ENCODE results near the gene PPM1A. TPM values are rescaled to one million over a fixed set of nuclear protein-coding genes. Genes with fewer than 3 reads are reported as not detected.

PPM1A gene
- total RNA-seq, 1 experiment from 2014 or later = 65.1 TPM

DNA sequence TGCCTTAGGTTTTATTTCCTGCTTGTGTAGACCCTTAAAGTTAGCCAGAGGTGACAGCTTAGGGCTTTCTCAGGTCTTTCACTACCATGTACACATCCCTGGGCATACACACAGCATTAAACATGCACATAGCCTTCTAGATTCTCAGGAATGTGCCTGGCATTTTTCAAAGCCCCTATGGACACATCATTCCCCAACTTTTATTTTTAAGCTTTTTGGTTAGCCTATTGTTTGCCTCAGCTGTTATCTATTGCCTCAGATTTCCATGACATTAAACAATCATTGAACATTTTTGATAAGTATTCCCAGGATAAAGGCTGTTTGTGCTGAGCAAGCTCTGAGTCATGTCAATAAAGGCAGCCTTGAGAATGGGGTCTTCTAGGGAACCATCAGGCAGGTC, 15.1 kb upstream of the PPM1A start:
- H3K36me3 ChIP-seq (ENCODE audit: insufficient read depth, low read length) = no peaks in the 10 kb centered on the region
- H3K9me3 ChIP-seq (ENCODE audit: low read length) = no peaks in the 10 kb centered on the region
- no peaks in the 10 kb centered on the region for H3K9me2 ChIP-seq (replicated peaks; ENCODE audit: insufficient read depth, low read length)
- no peaks in the 10 kb centered on the region for H3K79me2 ChIP-seq (ENCODE audit: low read length)
- H3K27me3 ChIP-seq (ENCODE audit: low read length) = no peaks in the 10 kb centered on the region
- no peak overlapping the region for H3K4me3 ChIP-seq (ENCODE audit: low read length)
- H3K4me1 ChIP-seq (ENCODE audit: low read length) = no peaks in the 10 kb centered on the region
- H3K9ac ChIP-seq (ENCODE audit: low read length) = no peak overlapping the region
- no peak overlapping the region for H3K4me2 ChIP-seq (ENCODE audit: low read depth, low read length, poor library complexity, severe bottlenecking)
- no peak overlapping the region for H3K27ac ChIP-seq (ENCODE audit: low read length)
- H2AFZ ChIP-seq (ENCODE audit: low read length) = no peak overlapping the region
- no peaks in the 10 kb centered on the region for H4K20me1 ChIP-seq (ENCODE audit: insufficient read depth, low read depth, low read length)
- DNase-seq = no peak

DNA sequence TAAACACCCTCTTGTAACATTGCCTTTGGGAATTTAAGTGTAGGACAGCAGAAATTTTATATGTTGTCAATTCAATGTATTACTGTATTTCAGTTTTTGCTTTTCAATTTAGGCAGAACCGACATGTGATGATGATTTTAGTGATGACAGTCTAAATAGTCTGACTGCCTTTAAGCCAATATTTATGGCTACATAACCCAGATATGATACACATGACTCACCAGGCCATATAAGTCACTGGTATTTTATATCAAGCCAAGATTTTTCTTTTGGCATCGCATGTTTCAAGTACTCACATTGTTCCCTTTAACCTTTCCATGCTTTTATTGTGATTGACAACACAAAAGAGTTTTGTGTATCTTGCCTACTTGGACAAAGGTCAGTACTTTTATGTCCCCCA, 13.6 kb upstream of the PPM1A start:
- Histone ChIP-seq H3K9me3 (ENCODE audit: low read length) (no peaks in the 10 kb centered on the region), H2AFZ (ENCODE audit: low read length) (no peak overlapping the region), H3K9ac (ENCODE audit: low read length) (no peak overlapping the region), H3K27me3 (ENCODE audit: low read length) (no peaks in the 10 kb centered on the region), H3K9me2 (replicated peaks; ENCODE audit: insufficient read depth, low read length) (no peaks in the 10 kb centered on the region), H4K20me1 (ENCODE audit: insufficient read depth, low read depth, low read length) (no peaks in the 10 kb centered on the region), H3K79me2 (ENCODE audit: low read length) (no peaks in the 10 kb centered on the region), H3K36me3 (ENCODE audit: insufficient read depth, low read length) (no peaks in the 10 kb centered on the region), H3K4me2 (ENCODE audit: low read depth, low read length, poor library complexity, severe bottlenecking) (no peak overlapping the region), H3K4me1 (ENCODE audit: low read length) (no peaks in the 10 kb centered on the region), H3K27ac (ENCODE audit: low read length) (no peak overlapping the region), H3K4me3 (ENCODE audit: low read length) (no peak overlapping the region)
- no peak for DNase-seq

DNA sequence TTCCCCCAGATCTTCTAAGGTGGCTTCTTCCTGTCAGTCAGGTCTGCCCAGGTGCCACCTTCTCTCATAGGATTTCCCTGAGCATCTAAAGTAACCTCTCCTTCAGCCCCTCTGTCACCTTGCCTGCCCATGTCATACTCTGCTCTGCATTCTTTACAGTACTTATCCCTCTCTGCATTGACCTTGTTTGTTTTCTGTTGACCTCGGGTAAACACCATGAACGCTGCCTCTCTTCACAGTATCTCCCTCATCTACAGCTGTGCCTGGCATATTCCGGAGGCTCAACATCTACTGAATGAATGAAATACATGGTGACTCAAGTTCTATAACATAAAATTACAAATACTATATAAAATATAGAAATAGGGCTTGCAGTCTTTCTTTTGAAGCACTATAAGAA, 10.1 kb upstream of the PPM1A start:
- no peak for DNase-seq
- Histone ChIP-seq H3K27me3 (ENCODE audit: low read length) (no peaks in the 10 kb centered on the region), H3K36me3 (ENCODE audit: insufficient read depth, low read length) (no peaks in the 10 kb centered on the region), H3K4me1 (ENCODE audit: low read length) (peaks cover 13% of the 10 kb centered on the region), H2AFZ (ENCODE audit: low read length) (no peak overlapping the region), H3K4me3 (ENCODE audit: low read length) (no peak overlapping the region), H3K9ac (ENCODE audit: low read length) (no peak overlapping the region), H3K4me2 (ENCODE audit: low read depth, low read length, poor library complexity, severe bottlenecking) (no peak overlapping the region), H3K79me2 (ENCODE audit: low read length) (no peaks in the 10 kb centered on the region), H3K9me2 (replicated peaks; ENCODE audit: insufficient read depth, low read length) (no peaks in the 10 kb centered on the region), H3K27ac (ENCODE audit: low read length) (no peak overlapping the region), H3K9me3 (ENCODE audit: low read length) (no peaks in the 10 kb centered on the region), H4K20me1 (ENCODE audit: insufficient read depth, low read depth, low read length) (no peaks in the 10 kb centered on the region)

DNA sequence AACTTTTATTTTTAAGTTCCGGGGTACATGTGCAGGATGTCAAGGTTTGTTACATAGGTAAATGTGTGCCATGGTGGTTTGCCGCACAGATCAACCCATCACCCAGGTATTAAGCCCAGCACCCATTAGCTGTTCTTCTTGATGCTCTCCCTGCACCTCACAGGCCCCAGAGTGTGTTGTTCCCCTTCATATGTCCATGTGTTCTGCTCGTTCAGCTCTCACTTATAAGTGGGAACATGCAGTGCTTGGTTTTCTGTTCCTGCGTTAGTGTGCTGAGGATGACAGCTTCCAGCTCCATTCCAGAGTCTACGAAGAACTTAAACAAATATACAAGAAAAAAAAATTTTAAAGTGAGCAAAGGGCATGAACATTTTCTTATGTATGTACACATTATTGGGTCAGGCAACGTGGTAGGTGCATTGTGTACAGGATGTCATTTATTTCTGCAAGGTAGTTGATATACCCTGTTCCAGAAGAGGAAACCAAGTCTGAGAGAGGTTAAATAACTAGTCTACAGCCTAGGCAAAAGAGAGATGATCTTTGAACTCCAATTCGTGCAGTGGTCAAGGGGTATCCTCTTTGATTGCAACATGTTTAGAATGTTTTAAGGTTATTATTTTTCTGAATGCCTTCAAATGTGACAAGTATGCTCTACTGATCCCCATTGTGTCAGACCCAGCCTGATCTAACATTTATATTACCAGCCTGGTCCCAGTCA, 8.7 kb upstream of the PPM1A start:
- DNase-seq = no peak
- H3K27me3 ChIP-seq (ENCODE audit: low read length) = no peaks in the 10 kb centered on the region
- no peak overlapping the region for H3K4me3 ChIP-seq (ENCODE audit: low read length)
- no peaks in the 10 kb centered on the region for H3K79me2 ChIP-seq (ENCODE audit: low read length)
- no peak overlapping the region for H2AFZ ChIP-seq (ENCODE audit: low read length)
- no peak overlapping the region for H3K9ac ChIP-seq (ENCODE audit: low read length)
- no peak overlapping the region for H3K4me2 ChIP-seq (ENCODE audit: low read depth, low read length, poor library complexity, severe bottlenecking)
- H3K9me2 ChIP-seq (replicated peaks; ENCODE audit: insufficient read depth, low read length) = no peaks in the 10 kb centered on the region
- H3K9me3 ChIP-seq (ENCODE audit: low read length) = no peaks in the 10 kb centered on the region
- H4K20me1 ChIP-seq (ENCODE audit: insufficient read depth, low read depth, low read length) = no peaks in the 10 kb centered on the region
- no peaks in the 10 kb centered on the region for H3K36me3 ChIP-seq (ENCODE audit: insufficient read depth, low read length)
- peaks cover 13% of the 10 kb centered on the region for H3K4me1 ChIP-seq (ENCODE audit: low read length)
- no peak overlapping the region for H3K27ac ChIP-seq (ENCODE audit: low read length)

DNA sequence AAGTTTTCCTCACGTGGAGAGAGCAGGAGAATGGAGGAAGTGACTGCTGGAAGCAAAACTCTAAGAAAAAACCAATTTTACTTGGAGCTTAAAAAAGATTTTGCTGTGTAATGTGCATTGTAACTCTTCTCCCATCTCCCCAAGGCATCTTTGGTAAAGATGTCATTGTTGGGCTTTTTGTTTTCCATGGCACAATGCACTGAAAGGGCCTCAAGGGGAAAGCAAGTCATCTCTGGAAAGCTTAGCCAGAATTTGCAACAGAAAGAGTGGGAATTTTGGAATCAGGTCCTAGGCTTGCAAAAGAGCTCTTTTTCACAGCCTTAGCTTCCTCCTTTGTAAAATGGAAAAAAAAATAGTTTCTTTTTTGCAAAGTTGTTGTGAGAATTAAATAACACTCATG, 7.9 kb upstream of the PPM1A start:
- Histone ChIP-seq H3K9ac (ENCODE audit: low read length) (no peak overlapping the region), H4K20me1 (ENCODE audit: insufficient read depth, low read depth, low read length) (no peaks in the 10 kb centered on the region), H3K27ac (ENCODE audit: low read length) (no peak overlapping the region), H3K36me3 (ENCODE audit: insufficient read depth, low read length) (no peaks in the 10 kb centered on the region), H3K4me2 (ENCODE audit: low read depth, low read length, poor library complexity, severe bottlenecking) (no peak overlapping the region), H3K4me3 (ENCODE audit: low read length) (no peak overlapping the region), H3K9me3 (ENCODE audit: low read length) (no peaks in the 10 kb centered on the region), H3K79me2 (ENCODE audit: low read length) (no peaks in the 10 kb centered on the region), H3K4me1 (ENCODE audit: low read length) (peaks cover 18% of the 10 kb centered on the region), H3K27me3 (ENCODE audit: low read length) (no peaks in the 10 kb centered on the region), H3K9me2 (replicated peaks; ENCODE audit: insufficient read depth, low read length) (no peaks in the 10 kb centered on the region), H2AFZ (ENCODE audit: low read length) (no peak overlapping the region)
- no peak for DNase-seq

DNA sequence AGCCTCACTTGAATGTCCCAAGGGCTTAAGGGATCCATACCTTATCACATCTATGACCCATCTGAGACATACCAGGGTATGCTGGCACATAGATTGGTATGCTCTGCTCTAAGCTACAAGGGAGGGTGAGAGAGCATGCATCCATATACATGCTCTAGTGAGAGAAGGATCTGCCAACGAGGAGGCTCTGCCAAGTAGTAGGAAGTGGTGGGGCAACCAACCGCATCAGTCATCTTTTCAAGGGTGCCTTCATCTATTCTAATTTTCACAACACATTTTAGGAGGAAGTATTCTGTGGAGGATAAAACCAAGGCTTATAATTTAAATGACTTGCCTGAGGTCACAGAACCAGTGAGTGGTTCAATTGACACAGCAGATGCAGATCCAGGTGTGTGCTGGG, 6.6 kb upstream of the PPM1A start:
- no peaks in the 10 kb centered on the region for H3K9me3 ChIP-seq (ENCODE audit: low read length)
- H3K27me3 ChIP-seq (ENCODE audit: low read length) = no peaks in the 10 kb centered on the region
- 0 out of 2 replicates have a peak overlapping the region, but pooled peaks have one; percentile 2 for H3K27ac ChIP-seq (ENCODE audit: low read length)
- H3K36me3 ChIP-seq (ENCODE audit: insufficient read depth, low read length) = no peaks in the 10 kb centered on the region
- H3K9me2 ChIP-seq (replicated peaks; ENCODE audit: insufficient read depth, low read length) = no peaks in the 10 kb centered on the region
- no peak overlapping the region for H3K4me3 ChIP-seq (ENCODE audit: low read length)
- no peaks in the 10 kb centered on the region for H3K79me2 ChIP-seq (ENCODE audit: low read length)
- H3K9ac ChIP-seq (ENCODE audit: low read length) = no peak overlapping the region
- H2AFZ ChIP-seq (ENCODE audit: low read length) = peak overlapping the region; percentile 40; the same call in 1 of the 2 replicates
- peak overlapping the region; percentile 38 for H3K4me2 ChIP-seq (ENCODE audit: low read depth, low read length, poor library complexity, severe bottlenecking)
- DNase-seq = peak; percentile 45
- no peaks in the 10 kb centered on the region for H4K20me1 ChIP-seq (ENCODE audit: insufficient read depth, low read depth, low read length)
- peaks cover 24% of the 10 kb centered on the region for H3K4me1 ChIP-seq (ENCODE audit: low read length)

DNA sequence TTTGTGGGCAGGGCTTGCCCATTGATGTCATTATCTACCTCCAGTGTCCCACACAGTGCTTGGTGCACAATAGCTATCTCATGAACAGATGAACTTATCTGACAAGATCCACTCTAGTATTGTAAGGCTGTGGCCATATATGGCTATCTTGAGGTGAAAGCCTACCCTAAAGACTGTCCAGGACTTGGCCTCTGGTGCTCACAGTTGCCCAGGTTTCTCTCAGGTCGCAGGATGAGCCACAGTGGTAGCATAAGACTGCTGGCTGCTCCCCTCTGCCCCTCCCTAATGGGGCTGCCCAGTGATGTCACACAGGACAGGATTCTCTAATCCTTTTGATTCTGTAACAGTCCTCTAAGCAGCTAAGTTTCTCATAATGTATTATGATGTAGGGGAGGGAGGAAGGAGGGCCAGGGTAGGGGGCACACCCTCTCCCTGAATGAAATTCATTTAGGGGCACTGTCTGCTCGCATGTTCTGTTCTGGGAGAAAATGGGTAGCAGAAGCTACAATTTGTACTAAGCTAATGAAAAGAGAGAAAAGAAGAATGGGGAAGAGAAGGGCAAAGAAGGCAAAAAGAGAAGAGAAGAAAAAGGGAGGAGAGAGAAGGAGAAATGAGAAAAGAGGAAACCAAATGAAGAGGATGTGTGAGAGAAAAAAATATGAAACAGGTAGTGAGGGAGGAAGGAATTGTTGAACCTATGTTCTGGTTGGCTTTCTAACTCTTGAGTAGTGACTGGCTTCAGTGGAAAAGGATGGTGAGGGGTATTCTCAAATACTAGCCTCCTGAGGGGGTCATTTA, 3.4 kb upstream of the PPM1A start:
- Histone ChIP-seq H3K27me3 (ENCODE audit: low read length) (no peaks in the 10 kb centered on the region), H4K20me1 (ENCODE audit: insufficient read depth, low read depth, low read length) (no peaks in the 10 kb centered on the region; the same call in 1 of the 2 replicates), H3K36me3 (ENCODE audit: insufficient read depth, low read length) (no peaks in the 10 kb centered on the region), H3K9me3 (ENCODE audit: low read length) (no peaks in the 10 kb centered on the region), H3K79me2 (ENCODE audit: low read length) (peaks cover 12% of the 10 kb centered on the region), H3K27ac (ENCODE audit: low read length) (no peak overlapping the region), H2AFZ (ENCODE audit: low read length) (no peak overlapping the region), H3K9me2 (replicated peaks; ENCODE audit: insufficient read depth, low read length) (no peaks in the 10 kb centered on the region), H3K9ac (ENCODE audit: low read length) (0 out of 2 replicates have a peak overlapping the region, but pooled peaks have one; percentile 3), H3K4me3 (ENCODE audit: low read length) (no peak overlapping the region), H3K4me2 (ENCODE audit: low read depth, low read length, poor library complexity, severe bottlenecking) (no peak overlapping the region), H3K4me1 (ENCODE audit: low read length) (peaks cover 39% of the 10 kb centered on the region)
- DNase-seq = no peak

DNA sequence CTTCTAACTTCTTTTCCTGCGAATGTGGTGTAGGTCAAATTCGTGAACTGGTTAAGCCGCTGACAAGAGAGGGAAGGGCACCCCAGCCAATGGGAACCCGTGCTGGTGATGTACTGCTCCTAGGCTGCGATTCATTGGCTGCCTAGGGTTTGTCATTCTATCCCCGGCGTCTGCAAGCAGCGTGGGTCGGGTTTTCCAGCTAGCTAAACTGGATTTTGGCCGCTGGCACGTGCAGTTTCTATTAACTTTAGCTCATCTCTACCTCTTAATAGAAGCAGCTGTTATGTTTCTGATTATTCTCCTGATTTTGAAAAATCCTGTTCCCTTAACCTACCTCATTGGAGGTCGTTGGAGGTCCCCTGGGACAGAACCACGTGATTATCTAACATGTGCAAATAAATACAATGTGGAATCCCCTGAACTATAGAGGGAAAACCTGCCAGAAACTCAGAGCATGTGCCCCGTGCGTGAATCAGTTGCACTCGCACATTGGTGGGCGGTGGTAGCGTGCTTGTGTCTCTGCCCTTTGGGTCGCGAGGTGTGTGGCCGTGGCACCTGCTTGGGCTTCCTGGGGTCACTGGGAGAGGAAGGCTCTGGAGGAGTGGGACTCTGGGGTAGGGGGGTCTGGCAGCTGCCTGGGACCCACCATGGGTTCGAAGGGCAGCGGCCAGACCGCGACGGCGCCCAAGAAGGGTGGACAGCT, 876 bp upstream of the PPM1A start:
- H3K9me2 ChIP-seq (replicated peaks; ENCODE audit: insufficient read depth, low read length) = no peaks in the 10 kb centered on the region
- H3K27me3 ChIP-seq (ENCODE audit: low read length) = no peaks in the 10 kb centered on the region
- peak overlapping the region; percentile 93 for H3K4me2 ChIP-seq (ENCODE audit: low read depth, low read length, poor library complexity, severe bottlenecking)
- no peaks in the 10 kb centered on the region for H3K9me3 ChIP-seq (ENCODE audit: low read length)
- H3K27ac ChIP-seq (ENCODE audit: low read length) = peak overlapping the region; percentile 90
- H3K79me2 ChIP-seq (ENCODE audit: low read length) = peaks cover 37% of the 10 kb centered on the region
- H4K20me1 ChIP-seq (ENCODE audit: insufficient read depth, low read depth, low read length) = no peaks in the 10 kb centered on the region; the same call in 1 of the 2 replicates
- H2AFZ ChIP-seq (ENCODE audit: low read length) = peak overlapping the region; percentile 76
- peak overlapping the region; percentile 76 for H3K4me3 ChIP-seq (ENCODE audit: low read length)
- peak; percentile 98 for DNase-seq
- peaks cover 52% of the 10 kb centered on the region for H3K4me1 ChIP-seq (ENCODE audit: low read length)
- peak overlapping the region; percentile 89 for H3K9ac ChIP-seq (ENCODE audit: low read length)
- no peaks in the 10 kb centered on the region for H3K36me3 ChIP-seq (ENCODE audit: insufficient read depth, low read length)
